GM19324 (cell line): ENCODE data around the gene RAG1.
A peak's percentile ranks its signal among the peaks of the same experiment; 100 is the strongest.
"Not testable (repeated sequence)": the region's sequence is repeated elsewhere in the genome, so short reads cannot be mapped to it uniquely, and the experiment has no call there.

ENCODE experiments used
- ATAC-seq: cut with Tn5 transposase; IDR thresholded peaks from one replicate; pipeline ENCODE4 v1.9.1; 2021; ENCODE audit warnings: mild to moderate bottlenecking, moderate library complexity; ENCODE audit not compliant: unreplicated experiment, low FRiP score

The RAG1 gene

DNA sequence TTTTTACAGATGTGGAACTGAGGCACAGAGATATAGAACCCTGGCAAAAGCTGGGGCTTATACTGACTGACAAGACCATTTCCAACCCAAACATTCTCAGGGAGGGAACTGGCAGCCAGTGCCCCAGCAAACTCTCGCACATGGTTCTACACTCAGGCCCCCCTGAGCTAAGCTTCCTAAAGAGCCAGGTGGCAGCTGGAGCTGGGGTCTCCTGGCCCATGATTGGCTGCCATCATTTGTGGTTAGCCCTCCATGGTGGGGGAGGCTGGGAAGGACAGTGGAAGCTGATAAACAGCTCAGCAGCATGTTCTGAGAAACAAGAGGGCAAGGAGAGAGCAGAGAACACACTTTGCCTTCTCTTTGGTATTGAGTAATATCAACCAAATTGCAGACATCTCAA, at the start of gene RAG1:
Gene RAG1, plus strand, starts transcription at position 314 of the 400 bp plus-strand sequence. CDS start 5,298 bp downstream, outside the sequence.
- ATAC-seq: no peak

DNA sequence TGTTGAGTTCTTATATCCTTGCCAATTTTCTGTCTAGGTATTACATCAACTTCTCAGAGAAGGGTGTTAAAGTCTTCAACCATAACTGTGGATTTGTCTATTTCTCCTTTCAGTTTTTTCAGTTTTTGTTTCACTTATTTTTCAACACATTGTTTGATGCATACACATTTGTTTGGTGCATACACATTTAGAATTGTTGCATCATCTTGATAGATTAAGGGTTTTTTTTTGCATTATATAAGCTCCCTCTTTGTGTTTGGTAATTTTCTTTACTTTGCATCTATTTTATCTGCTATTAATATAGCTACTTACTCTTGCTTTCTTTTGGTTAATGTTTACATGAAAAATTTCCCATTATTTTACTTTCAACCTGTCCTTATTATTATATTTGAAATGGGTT, 37.0 kb upstream of the RAG1 start:
- ATAC-seq: no peak

GRCh38 chr11:36532941-36533601, 34.7 kb upstream of the RAG1 start:
- ATAC-seq: no peak

GRCh38 chr11:36534276-36534840, 33.4 kb upstream of the RAG1 start:
- ATAC-seq: no peak

GRCh38 chr11:36540998-36541397, 26.8 kb upstream of the RAG1 start:
- ATAC-seq: peak; percentile 96

DNA sequence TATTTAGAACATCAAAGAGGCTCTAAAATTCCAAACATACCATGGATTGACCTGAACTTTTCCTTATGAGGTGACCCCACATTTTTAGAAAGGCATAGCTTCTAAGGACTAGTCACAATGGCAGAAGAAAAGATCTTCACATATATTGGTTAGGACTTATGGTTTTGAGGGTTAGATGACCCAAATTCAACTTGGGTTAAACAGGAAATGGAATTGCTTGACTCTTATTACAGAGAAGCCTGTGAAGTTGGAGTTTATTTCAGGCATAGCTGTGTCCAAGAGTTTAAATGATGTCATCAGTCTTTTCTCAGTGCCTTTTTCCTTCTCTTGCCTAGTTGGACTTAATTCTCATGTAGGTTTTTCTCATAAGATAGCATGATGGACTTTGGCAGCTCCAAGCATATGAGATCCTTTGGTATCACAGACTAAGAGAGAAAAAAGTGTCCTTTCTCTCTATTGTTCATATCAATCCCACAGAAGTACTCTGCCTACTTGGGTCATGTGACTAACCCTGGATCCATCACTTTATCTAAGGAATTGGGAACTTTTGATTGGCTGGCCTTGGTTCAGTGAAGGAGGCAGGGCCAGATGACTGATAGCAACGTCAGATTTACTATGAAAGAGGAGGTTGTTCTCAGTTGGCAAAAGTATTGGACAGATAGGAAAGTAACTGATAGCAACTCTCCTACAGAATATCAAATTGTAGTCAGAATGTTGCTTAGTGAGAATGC, 17.3 kb upstream of the RAG1 start:
- ATAC-seq: no peak

GRCh38 chr11:36557390-36557789, 10.4 kb upstream of the RAG1 start:
- not testable (repeated sequence) for ATAC-seq

- ATAC-seq: no peak
These were observed 9.8 kb upstream of the RAG1 start for GRCh38 chr11:36557991-36558390.

DNA sequence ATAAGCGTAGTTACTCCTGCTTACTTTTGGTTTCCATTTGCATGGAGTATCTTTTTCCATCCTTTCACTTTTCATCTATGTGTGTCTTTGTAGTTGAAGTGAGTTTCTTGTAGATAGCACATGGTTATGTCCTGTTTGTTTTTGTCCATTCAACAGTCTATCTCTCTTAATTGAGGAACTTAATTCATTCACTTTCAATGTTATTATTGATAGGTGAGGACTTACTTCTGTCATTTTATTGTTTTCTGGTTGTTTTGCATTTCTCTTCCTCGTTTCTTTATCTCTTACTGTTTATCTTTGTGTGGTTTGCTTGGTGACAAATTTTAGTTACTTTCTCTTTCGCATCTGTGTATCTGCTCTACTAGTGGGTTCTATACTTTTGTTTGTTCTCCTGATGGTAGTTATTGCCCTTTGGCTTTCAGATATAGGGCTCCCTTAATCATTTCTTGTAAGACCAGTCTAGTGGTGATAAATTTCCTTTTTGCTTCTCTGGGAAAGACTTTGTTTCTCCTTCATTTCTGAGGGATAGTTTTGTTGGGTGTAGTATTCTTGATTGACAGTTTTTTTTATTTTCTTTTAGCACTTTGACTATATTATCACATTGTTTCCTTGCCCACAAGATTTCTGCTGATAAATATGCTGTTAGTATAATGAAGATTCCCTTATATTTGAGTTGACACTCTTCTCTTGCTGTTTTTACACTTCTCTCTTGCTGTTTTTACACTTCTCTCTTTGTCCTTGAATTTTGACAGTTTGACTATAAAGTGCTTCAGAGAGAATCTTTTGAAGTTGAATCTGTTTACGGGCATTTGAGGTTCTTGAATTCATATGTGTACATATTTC, 9.0 kb upstream of the RAG1 start:
- ATAC-seq: peak; percentile 93

GRCh38 chr11:36564376-36565030, 3.3 kb upstream of the RAG1 start:
- ATAC-seq: no peak

- no peak for ATAC-seq
These were observed 2.7 kb upstream of the RAG1 start for GRCh38 chr11:36565031-36565610.

- no peak for ATAC-seq
These were observed 1.3 kb upstream of the RAG1 start for GRCh38 chr11:36566407-36567053.

- no peak for ATAC-seq
These were observed 1.3 kb downstream of the RAG1 start for GRCh38 chr11:36569095-36569494.

- ATAC-seq: no peak
These were observed 6.7 kb downstream of the RAG1 start for GRCh38 chr11:36574486-36574885.

DNA sequence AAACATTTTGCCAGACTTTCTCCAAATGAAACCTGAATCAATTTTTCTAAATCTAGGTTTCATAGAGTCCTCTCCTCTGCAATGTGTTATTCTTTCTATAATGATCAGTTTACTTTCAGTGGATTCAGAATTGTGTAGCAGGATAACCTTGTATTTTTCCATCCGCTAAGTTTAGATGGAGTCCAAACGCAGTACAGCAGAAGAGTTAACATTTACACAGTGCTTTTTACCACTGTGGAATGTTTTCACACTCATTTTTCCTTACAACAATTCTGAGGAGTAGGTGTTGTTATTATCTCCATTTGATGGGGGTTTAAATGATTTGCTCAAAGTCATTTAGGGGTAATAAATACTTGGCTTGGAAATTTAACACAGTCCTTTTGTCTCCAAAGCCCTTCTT, 9.6 kb downstream of the RAG1 start:
- ATAC-seq: no peak

GRCh38 chr11:36577859-36578258, 10.1 kb downstream of the RAG1 start:
- no peak for ATAC-seq

GRCh38 chr11:36578458-36578857, 10.7 kb downstream of the RAG1 start:
- ATAC-seq: no peak

DNA sequence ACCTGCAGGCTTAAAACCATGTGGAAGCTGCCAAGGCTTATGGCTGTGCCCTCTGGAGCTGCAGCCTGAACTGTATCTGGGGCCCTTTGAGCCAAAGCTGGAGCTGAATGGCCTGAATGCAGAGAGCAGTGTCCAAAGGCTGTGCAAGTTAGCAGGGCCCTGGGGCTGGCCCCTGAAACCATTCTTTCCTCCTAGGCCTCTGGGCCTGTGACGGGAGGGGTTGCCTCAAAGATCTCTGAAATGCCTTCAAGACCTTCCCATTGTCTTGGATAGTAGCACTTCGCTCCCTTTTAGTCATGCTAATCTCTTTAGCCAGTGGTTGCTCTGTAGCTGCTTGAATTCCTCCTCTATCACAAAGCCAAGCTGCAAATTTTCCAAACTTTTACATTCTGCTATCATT, 13.7 kb downstream of the RAG1 start:
- no peak for ATAC-seq

- ATAC-seq: no peak
These were observed 15.9 kb downstream of the RAG1 start for GRCh38 chr11:36583667-36584066.

DNA sequence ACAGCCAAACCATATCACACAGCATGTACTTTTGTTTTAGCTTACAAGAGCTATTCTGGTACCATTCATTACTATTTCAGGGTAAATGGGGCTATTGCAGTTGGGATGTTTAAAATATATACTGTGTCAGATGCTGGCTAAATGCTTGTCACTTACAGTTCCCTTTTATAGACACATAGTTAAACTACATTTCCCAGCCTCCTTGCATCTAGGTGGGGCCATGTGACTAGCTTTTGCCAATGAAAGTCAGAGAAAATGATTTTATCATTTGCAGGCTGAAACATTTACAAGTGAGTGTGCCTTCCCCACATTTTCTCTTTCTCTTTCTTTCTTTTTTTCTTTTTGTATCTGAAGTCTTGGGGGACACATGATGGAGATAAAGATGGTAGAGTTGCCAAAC, 18.7 kb downstream of the RAG1 start:
- ATAC-seq: no peak
